HepG2 (cell line): ENCODE measurements around the gene ZNF416. TPM values are rescaled to one million over a fixed set of nuclear protein-coding genes. Genes with fewer than 3 reads are reported as not detected.

ENCODE experiments used
- ATF7-NPFF ChIP-seq: sonication (generic); formaldehyde crosslinking; IDR thresholded peaks from 2 replicates; pipeline ENCODE4 v1.8.1; 2023; ENCODE audit warnings: mild to moderate bottlenecking, low read depth, missing genetic modification reagents, moderate library complexity
- BCL6 ChIP-seq: IDR thresholded peaks from 2 replicates; pipeline ENCODE4 v1.6.1; 2016; ENCODE audit warnings: missing genetic modification reagents, missing compliant biosample characterization
- DNMT1 ChIP-seq: sonication (generic); formaldehyde crosslinking; IDR thresholded peaks from 2 replicates; pipeline ENCODE4 v1.5.1; 2020; ENCODE audit warnings: mild to moderate bottlenecking, missing genetic modification reagents
- DZIP1 ChIP-seq: sonication (generic); formaldehyde crosslinking; IDR thresholded peaks from 2 replicates; pipeline ENCODE4 v1.5.0; 2020; ENCODE audit warnings: mild to moderate bottlenecking, missing genetic modification reagents
- EZH2 ChIP-seq: conservative IDR thresholded peaks from 2 replicates; pipeline ENCODE4 v1.6.1; 2012; ENCODE audit warnings: mild to moderate bottlenecking, low read depth, low read length, moderate library complexity
- FOXP1 ChIP-seq, 2 experiments: fragments of 450-650 bp in 1 of 2; IDR thresholded peaks; 2 replicates each; pipeline ENCODE4 v1.6.1; 2017 to 2018; ENCODE audit warnings: antibody characterized with exemption in 1 of 2
- GATA4 ChIP-seq: sonication (generic); IDR thresholded peaks from 2 replicates; pipeline ENCODE4 v1.6.1; 2016; ENCODE audit warnings: antibody characterized with exemption, low read depth, borderline replicate concordance
- HNF4A ChIP-seq: sonication (generic); formaldehyde crosslinking; IDR thresholded peaks from 2 replicates; pipeline ENCODE4 v1.4.0; 2020; ENCODE audit warnings: missing genetic modification reagents
- HOXA5 ChIP-seq: sonication (generic); formaldehyde crosslinking; IDR thresholded peaks from 2 replicates; pipeline ENCODE4 v1.4.0; 2020; ENCODE audit warnings: missing genetic modification reagents
- HOXA9 ChIP-seq: sonication (generic); formaldehyde crosslinking; IDR thresholded peaks from 2 replicates; pipeline ENCODE4 v1.8.1; 2022; ENCODE audit warnings: missing genetic modification reagents, mild to moderate bottlenecking, moderate library complexity, borderline replicate concordance
- MAF1 ChIP-seq: sonication (generic); formaldehyde crosslinking; IDR thresholded peaks from 2 replicates; pipeline ENCODE4 v1.5.0; 2020; ENCODE audit warnings: missing genetic modification reagents, borderline replicate concordance
- MAX ChIP-seq: IDR thresholded peaks from 2 replicates; pipeline ENCODE4 v1.6.1; 2012; ENCODE audit warnings: inconsistent platforms
- NAIF1 ChIP-seq: sonication (generic); formaldehyde crosslinking; IDR thresholded peaks from 2 replicates; pipeline ENCODE4 v1.5.0; 2020; ENCODE audit warnings: mild to moderate bottlenecking, missing genetic modification reagents, borderline replicate concordance
- PCBP2 ChIP-seq: fragments of 200-400 bp; formaldehyde crosslinking; optimal IDR thresholded peaks from 2 replicates; pipeline ENCODE3; 2018; ENCODE audit warnings: low read length, low read depth; ENCODE audit not compliant: poor library complexity, severe bottlenecking
- SKIL ChIP-seq: sonication (generic); formaldehyde crosslinking; IDR thresholded peaks from 2 replicates; pipeline ENCODE4 v1.8.0; 2022; ENCODE audit warnings: missing genetic modification reagents, mild to moderate bottlenecking, moderate library complexity, borderline replicate concordance
- SMARCC2 ChIP-seq: fragments of 450-650 bp; IDR thresholded peaks from 2 replicates; pipeline ENCODE4 v1.6.1; 2017; ENCODE audit warnings: antibody characterized with exemption, mild to moderate bottlenecking
- TBP ChIP-seq: sonication (generic); formaldehyde crosslinking; IDR thresholded peaks from 2 replicates; pipeline ENCODE4 v1.5.0; 2020; ENCODE audit warnings: missing genetic modification reagents
- ZBTB46 ChIP-seq: sonication (generic); formaldehyde crosslinking; IDR thresholded peaks from 2 replicates; pipeline ENCODE4 v1.4.0; 2020; ENCODE audit warnings: mild to moderate bottlenecking, missing genetic modification reagents, borderline replicate concordance
- ZFP41 ChIP-seq: sonication (generic); formaldehyde crosslinking; IDR thresholded peaks from 2 replicates; pipeline ENCODE4 v1.4.0; 2020; ENCODE audit warnings: mild to moderate bottlenecking, missing genetic modification reagents, borderline replicate concordance
- ZNF224 ChIP-seq: sonication (generic); formaldehyde crosslinking; IDR thresholded peaks from 2 replicates; pipeline ENCODE4 v1.5.0; 2020; ENCODE audit warnings: mild to moderate bottlenecking, missing genetic modification reagents
- ZNF234 ChIP-seq: sonication (generic); formaldehyde crosslinking; conservative IDR thresholded peaks from 2 replicates; pipeline ENCODE4 v1.5.1; 2020; ENCODE audit warnings: mild to moderate bottlenecking, missing genetic modification reagents
- ZNF740 ChIP-seq: sonication (generic); formaldehyde crosslinking; IDR thresholded peaks from 2 replicates; pipeline ENCODE4 v1.4.0; 2020; ENCODE audit warnings: missing genetic modification reagents
- ZSCAN20 ChIP-seq: sonication (generic); formaldehyde crosslinking; IDR thresholded peaks from 2 replicates; pipeline ENCODE4 v1.4.0; 2020; ENCODE audit warnings: missing genetic modification reagents, mild to moderate bottlenecking, borderline replicate concordance
- polyA plus RNA-seq, 8 experiments: library from polyadenylated mRNA; depleted of rRNA in 3 of 8; stranded (reverse) in 7 of 8; unstranded in 1 of 8; fragments of >200 nt; fragmentation: Illumina TruSeq in 4 of 8; extraction: Trizol in 4 of 8; gene quantifications; 2 replicates each; pipeline versions ENCODE4 v1.2.1 to v1.2.3, GENCODE V29; 2011 to 2016; ENCODE audit warnings: low read depth in 4 of 8, missing spikeins in 1 of 8, mixed read lengths in 1 of 8; ENCODE audit not compliant: insufficient read depth in 1 of 8
- total RNA-seq, 5 experiments: library from RNA; depleted of rRNA; stranded (reverse); fragments of >200 nt; fragmentation: Illumina TruSeq; extraction: Trizol; gene quantifications; 2 replicates each; pipeline ENCODE4 v1.2.3, GENCODE V29; 2016; ENCODE audit warnings: low read depth in 1 of 5

The ZNF416 gene
- total and polyA plus RNA-seq, 2 of the 13 experiments (the other 11 are each of a cell fraction or from before 2014, with no cell fraction given) = 1.5 to 5.3 TPM

- TF ChIP-seq ZNF740 (no peak), ZFP41 (0 out of 2 replicates have a peak, but pooled peaks have one; percentile 36), SKIL (CRISPR knock-in tag) (no peak), TBP (CRISPR knock-in tag) (no peak), DZIP1 (CRISPR knock-in tag) (no peak), DNMT1 (no peak), GATA4 (no peak), ATF7-NPFF (CRISPR knock-in tag) (0 out of 2 replicates have a peak, but pooled peaks have one; percentile 73), ZNF234 (no peak), ZNF224 (CRISPR knock-in tag) (no peak), ZSCAN20 (CRISPR knock-in tag) (no peak), BCL6 (CRISPR knock-in tag) (no peak), HNF4A (CRISPR knock-in tag) (no peak; the same call in 1 of the 2 replicates), SMARCC2 (no peak), ZBTB46 (no peak), HOXA9 (CRISPR knock-in tag) (no peak), MAF1 (no peak), NAIF1 (no peak), HOXA5 (peak; percentile 78), MAX (peak; percentile 72), PCBP2 (no peak), EZH2 (no peak), FOXP1 (IDR thresholded peaks at IDR 0.05) (no peak), FOXP1 (CRISPR knock-in tag; IDR thresholded peaks at IDR 0.05) (no peak)
These were observed 21.2 kb upstream of the ZNF416 start, which contains the start of gene ZNF530 (continued) for GRCh38 chr19:57599761-57600383.
